ENCODE results near the gene NTRK3. TPM values are rescaled to one million over a fixed set of nuclear protein-coding genes. Genes with fewer than 3 reads are reported as not detected.

NTRK3 gene
- total and polyA plus RNA-seq, 2 donors (not counting 3 experiments of a cell fraction or from before 2014, with no cell fraction given), result not detected

DNA sequence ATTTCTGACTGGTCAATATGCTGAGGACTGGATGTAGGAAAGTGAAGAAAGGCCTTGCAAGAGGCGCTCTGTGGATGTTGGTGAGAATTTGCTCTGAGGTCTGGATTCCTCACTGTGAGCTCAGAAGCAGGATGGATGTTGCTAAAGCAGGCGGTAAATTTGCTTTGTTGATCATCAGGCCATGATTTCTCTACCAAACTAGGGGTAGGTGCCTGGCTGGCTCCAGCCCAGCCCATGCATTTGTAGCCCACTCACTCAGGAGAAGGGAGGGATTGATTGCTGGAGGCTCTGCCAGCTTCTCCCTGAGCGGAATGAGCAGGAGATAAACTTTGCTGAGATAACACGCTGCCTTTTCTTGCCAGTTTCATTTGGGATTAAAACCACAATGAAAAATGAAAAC is 44.3 kb upstream of the NTRK3 start:
- no peak overlapping the region for H3K4me3 ChIP-seq (replicated peaks in 1 of 3; ENCODE audit: insufficient read depth in 1 of 3, low read depth in 1 of 3, low read length in 3 of 3)
- intact Hi-C loops (cut with micrococcal nuclease), result no loop called here
- no peaks in the 10 kb centered on the region for H3K9me3 ChIP-seq (replicated peaks; ENCODE audit: control insufficient read depth, insufficient read depth, low read length)
- no peaks in the 10 kb centered on the region for H3K4me1 ChIP-seq (ENCODE audit: control insufficient read depth, extremely low read depth, insufficient read depth, low read length)
- H3K27me3 ChIP-seq (ENCODE audit: control insufficient read depth in 2 of 2, insufficient read depth in 2 of 2, low read length in 2 of 2), result no peaks in the 10 kb centered on the region
- no peak overlapping the region for H2AFZ ChIP-seq (ENCODE audit: low read depth, low read length)
- DNase-seq (ENCODE audit: low read depth, low spot score) (no peak), FAIRE-seq (no peak)
- ChIA-PET POLR2A (no interaction called here), CTCF (no interaction called here)
- no peak overlapping the region for H3K27ac ChIP-seq (ENCODE audit: insufficient read depth, low read depth, low read length)
- no peaks in the 10 kb centered on the region for H3K9me1 ChIP-seq (replicated peaks; ENCODE audit: control insufficient read depth, extremely low read depth, insufficient read depth, low read length)
- no peaks in the 10 kb centered on the region for H3K79me2 ChIP-seq (ENCODE audit: control insufficient read depth, insufficient read depth, low read length)
- no peaks in the 10 kb centered on the region for H4K20me1 ChIP-seq (replicated peaks; ENCODE audit: control insufficient read depth, extremely low read depth, insufficient read depth, low read length)
- H3K4me2 ChIP-seq (ENCODE audit: insufficient read depth, low read length), result no peak overlapping the region
- dilution Hi-C loops (cut with MboI; ENCODE audit: extremely low pct_ligation_motif_present, low sequenced_read_pairs), result no loop called here
- no TSS peak for BruUV-seq (replicated peaks)
- no peak overlapping the region for H3K9ac ChIP-seq (replicated peaks; ENCODE audit: extremely low read depth, insufficient read depth, low read length)
- no peaks in the 10 kb centered on the region for H3K36me3 ChIP-seq (ENCODE audit: control insufficient read depth in 2 of 2, extremely low read depth in 1 of 2, insufficient read depth in 2 of 2, low read length in 2 of 2)
- TF ChIP-seq GATA2 (IDR thresholded peaks at IDR 0.05; ENCODE audit: insufficient read depth, insufficient read length, low read depth, low read length) (no peak), JUN (IDR thresholded peaks at IDR 0.05; ENCODE audit: borderline replicate concordance, insufficient read depth, insufficient read length, low read depth) (no peak), MYC (IDR thresholded peaks at IDR 0.05; ENCODE audit: low read depth, low read length) (no peak), EZH2 (IDR thresholded peaks at IDR 0.05; ENCODE audit: borderline replicate concordance, low read depth, low read length, severe bottlenecking) (no peak), POLR2AphosphoS5 (IDR thresholded peaks at IDR 0.05; ENCODE audit: insufficient read depth, low read depth, low read length) (no peak), POLR2A (IDR thresholded peaks at IDR 0.05; ENCODE audit: low read depth, low read length) (no peak), FOS (IDR thresholded peaks at IDR 0.05; ENCODE audit: borderline replicate concordance, insufficient read depth, low read length) (no peak)
- TF ChIP-seq, protein P1, sequence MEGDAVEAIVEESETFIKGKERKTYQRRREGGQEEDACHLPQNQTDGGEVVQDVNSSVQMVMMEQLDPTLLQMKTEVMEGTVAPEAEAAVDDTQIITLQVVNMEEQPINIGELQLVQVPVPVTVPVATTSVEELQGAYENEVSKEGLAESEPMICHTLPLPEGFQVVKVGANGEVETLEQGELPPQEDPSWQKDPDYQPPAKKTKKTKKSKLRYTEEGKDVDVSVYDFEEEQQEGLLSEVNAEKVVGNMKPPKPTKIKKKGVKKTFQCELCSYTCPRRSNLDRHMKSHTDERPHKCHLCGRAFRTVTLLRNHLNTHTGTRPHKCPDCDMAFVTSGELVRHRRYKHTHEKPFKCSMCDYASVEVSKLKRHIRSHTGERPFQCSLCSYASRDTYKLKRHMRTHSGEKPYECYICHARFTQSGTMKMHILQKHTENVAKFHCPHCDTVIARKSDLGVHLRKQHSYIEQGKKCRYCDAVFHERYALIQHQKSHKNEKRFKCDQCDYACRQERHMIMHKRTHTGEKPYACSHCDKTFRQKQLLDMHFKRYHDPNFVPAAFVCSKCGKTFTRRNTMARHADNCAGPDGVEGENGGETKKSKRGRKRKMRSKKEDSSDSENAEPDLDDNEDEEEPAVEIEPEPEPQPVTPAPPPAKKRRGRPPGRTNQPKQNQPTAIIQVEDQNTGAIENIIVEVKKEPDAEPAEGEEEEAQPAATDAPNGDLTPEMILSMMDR (IDR thresholded peaks at IDR 0.05; ENCODE audit: extremely low read depth in 1 of 2, insufficient read depth in 1 of 2, low read depth in 1 of 2, low read length in 2 of 2), result no peak
- TF ChIP-seq, protein P2, sequence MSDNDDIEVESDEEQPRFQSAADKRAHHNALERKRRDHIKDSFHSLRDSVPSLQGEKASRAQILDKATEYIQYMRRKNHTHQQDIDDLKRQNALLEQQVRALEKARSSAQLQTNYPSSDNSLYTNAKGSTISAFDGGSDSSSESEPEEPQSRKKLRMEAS (IDR thresholded peaks at IDR 0.05; ENCODE audit: insufficient read depth, insufficient read length), result no peak

Measured in endothelial cell of umbilical vein (primary cell).